HepG2 (cell line): Measurements from ENCODE around the gene SETD5. TPM values are rescaled to one million over a fixed set of nuclear protein-coding genes. Genes with fewer than 3 reads are reported as not detected.

ENCODE experiments used
- ATF2 ChIP-seq: sonication (generic); formaldehyde crosslinking; IDR thresholded peaks from 2 replicates; pipeline ENCODE4 v1.4.0; 2020; ENCODE audit warnings: missing genetic modification reagents
- BCL6 ChIP-seq: IDR thresholded peaks from 2 replicates; pipeline ENCODE4 v1.6.1; 2016; ENCODE audit warnings: missing genetic modification reagents, missing compliant biosample characterization
- FOXP4 ChIP-seq: sonication (generic); formaldehyde crosslinking; IDR thresholded peaks from 2 replicates; pipeline ENCODE4 v1.4.0; 2020; ENCODE audit warnings: missing genetic modification reagents
- GRHL1 ChIP-seq: sonication (generic); formaldehyde crosslinking; conservative IDR thresholded peaks from 2 replicates; pipeline ENCODE4 v1.8.0; 2022; ENCODE audit warnings: missing genetic modification reagents
- JUN ChIP-seq: sonication (generic); formaldehyde crosslinking; IDR thresholded peaks from 2 replicates; pipeline ENCODE4 v1.4.0; 2020; ENCODE audit warnings: mild to moderate bottlenecking, missing genetic modification reagents
- PAXIP1 ChIP-seq: sonication (generic); formaldehyde crosslinking; conservative IDR thresholded peaks from 2 replicates; pipeline ENCODE4 v1.4.0; 2020; ENCODE audit warnings: mild to moderate bottlenecking, missing genetic modification reagents, moderate library complexity
- SIX4 ChIP-seq: sonication (generic); formaldehyde crosslinking; IDR thresholded peaks from 2 replicates; pipeline ENCODE4 v1.4.0; 2020; ENCODE audit warnings: missing genetic modification reagents
- SNRNP70 ChIP-seq: fragments of 200-400 bp; formaldehyde crosslinking; IDR thresholded peaks from 2 replicates; pipeline ENCODE4 v1.6.1; 2017; ENCODE audit warnings: mild to moderate bottlenecking, low read depth, low read length, moderate library complexity
- SRSF4 ChIP-seq: fragments of 200-400 bp; formaldehyde crosslinking; IDR thresholded peaks from one replicate; pipeline ENCODE4 v1.6.1; 2018; ENCODE audit warnings: mild to moderate bottlenecking, low read depth, low read length, moderate library complexity; ENCODE audit not compliant: poor library complexity, severe bottlenecking
- TEAD2 ChIP-seq: sonication (generic); formaldehyde crosslinking; IDR thresholded peaks from 2 replicates; pipeline ENCODE4 v1.9.0; 2021; ENCODE audit warnings: missing genetic modification reagents
- ZNF232 ChIP-seq: sonication (generic); formaldehyde crosslinking; IDR thresholded peaks from 2 replicates; pipeline ENCODE4 v1.4.0; 2020; ENCODE audit warnings: missing genetic modification reagents, borderline replicate concordance
- ZNF281 ChIP-seq: sonication (generic); formaldehyde crosslinking; IDR thresholded peaks from 2 replicates; pipeline ENCODE4 v1.4.0; 2020; ENCODE audit warnings: missing genetic modification reagents, borderline replicate concordance
- ZNF619 ChIP-seq: sonication (generic); formaldehyde crosslinking; IDR thresholded peaks from 2 replicates; pipeline ENCODE4 v1.4.0; 2020; ENCODE audit warnings: mild to moderate bottlenecking, missing genetic modification reagents
- ZNF644 ChIP-seq: IDR thresholded peaks from 2 replicates; pipeline ENCODE4 v1.6.1; 2016; ENCODE audit warnings: low read depth
- ZNF766 ChIP-seq: sonication (generic); formaldehyde crosslinking; IDR thresholded peaks from 2 replicates; pipeline ENCODE4 v1.5.0; 2020; ENCODE audit warnings: missing genetic modification reagents, borderline replicate concordance
- ZNF879 ChIP-seq: sonication (generic); formaldehyde crosslinking; IDR thresholded peaks from 2 replicates; pipeline ENCODE4 v1.8.1; 2023; ENCODE audit warnings: missing genetic modification reagents
- ZSCAN22 ChIP-seq: sonication (generic); formaldehyde crosslinking; IDR thresholded peaks from 2 replicates; pipeline ENCODE4 v1.4.0; 2020; ENCODE audit warnings: mild to moderate bottlenecking, missing genetic modification reagents
- polyA plus RNA-seq, 8 experiments: library from polyadenylated mRNA; depleted of rRNA in 3 of 8; stranded (reverse) in 7 of 8; unstranded in 1 of 8; fragments of >200 nt; fragmentation: Illumina TruSeq in 4 of 8; extraction: Trizol in 4 of 8; gene quantifications; 2 replicates each; pipeline versions ENCODE4 v1.2.1 to v1.2.3, GENCODE V29; 2011 to 2016; ENCODE audit warnings: low read depth in 4 of 8, missing spikeins in 1 of 8, mixed read lengths in 1 of 8; ENCODE audit not compliant: insufficient read depth in 1 of 8
- total RNA-seq, 5 experiments: library from RNA; depleted of rRNA; stranded (reverse); fragments of >200 nt; fragmentation: Illumina TruSeq; extraction: Trizol; gene quantifications; 2 replicates each; pipeline ENCODE4 v1.2.3, GENCODE V29; 2016; ENCODE audit warnings: low read depth in 1 of 5

SETD5 gene
- total and polyA plus RNA-seq, 2 of the 13 experiments (the other 11 are each of a cell fraction or from before 2014, with no cell fraction given): 46.8 to 95.8 TPM

- TF ChIP-seq ZNF644 (CRISPR knock-in tag) (peak; percentile 75), TEAD2 (no peak), JUN (CRISPR knock-in tag) (peak; percentile 62; the same call in 1 of the 2 replicates), ATF2 (CRISPR knock-in tag) (peak; percentile 93), FOXP4 (peak; percentile 95), GRHL1 (CRISPR knock-in tag) (no peak), PAXIP1 (CRISPR knock-in tag) (peak; percentile 92), SNRNP70 (no peak), ZNF879 (CRISPR knock-in tag) (no peak), ZNF281 (peak; percentile 46; the same call in 1 of the 2 replicates), BCL6 (CRISPR knock-in tag) (peak; percentile 77), SRSF4 (no peak), ZNF232 (CRISPR knock-in tag) (no peak), ZNF766 (CRISPR knock-in tag) (peak; percentile 51; the same call in 1 of the 2 replicates), SIX4 (CRISPR knock-in tag) (peak; percentile 41; the same call in 1 of the 2 replicates), ZSCAN22 (CRISPR knock-in tag) (no peak), ZNF619 (CRISPR knock-in tag) (no peak)
Observed at GRCh38 chr3:9422712-9423424, 25.5 kb downstream of the SETD5 start (continued).
